ENCODE results near the gene C19orf81.
A peak's percentile ranks its signal among the peaks of the same experiment; 100 is the strongest.

C19orf81 gene

DNA sequence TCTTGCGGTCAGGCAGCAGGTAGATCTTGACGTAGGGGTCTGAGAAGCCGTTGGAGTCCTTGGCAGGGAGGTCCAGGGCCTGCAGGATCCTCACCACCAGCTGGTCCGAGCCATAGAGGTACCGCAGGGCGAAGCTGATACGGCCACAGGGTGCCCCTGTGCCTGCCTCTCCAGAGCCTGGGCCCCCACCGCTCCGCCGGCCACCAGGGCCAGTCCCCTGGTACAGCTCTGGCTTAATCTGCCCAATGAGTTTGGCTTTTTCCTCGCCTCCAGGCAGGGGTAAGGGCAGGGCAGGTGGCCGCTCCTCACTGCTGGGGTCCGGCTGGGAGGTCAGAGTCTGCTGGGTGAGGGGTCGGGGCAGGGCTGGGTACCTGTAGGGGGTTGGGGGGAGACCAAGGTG, 19.4 kb upstream of the C19orf81 start:
- no peak for DNase-seq

DNA sequence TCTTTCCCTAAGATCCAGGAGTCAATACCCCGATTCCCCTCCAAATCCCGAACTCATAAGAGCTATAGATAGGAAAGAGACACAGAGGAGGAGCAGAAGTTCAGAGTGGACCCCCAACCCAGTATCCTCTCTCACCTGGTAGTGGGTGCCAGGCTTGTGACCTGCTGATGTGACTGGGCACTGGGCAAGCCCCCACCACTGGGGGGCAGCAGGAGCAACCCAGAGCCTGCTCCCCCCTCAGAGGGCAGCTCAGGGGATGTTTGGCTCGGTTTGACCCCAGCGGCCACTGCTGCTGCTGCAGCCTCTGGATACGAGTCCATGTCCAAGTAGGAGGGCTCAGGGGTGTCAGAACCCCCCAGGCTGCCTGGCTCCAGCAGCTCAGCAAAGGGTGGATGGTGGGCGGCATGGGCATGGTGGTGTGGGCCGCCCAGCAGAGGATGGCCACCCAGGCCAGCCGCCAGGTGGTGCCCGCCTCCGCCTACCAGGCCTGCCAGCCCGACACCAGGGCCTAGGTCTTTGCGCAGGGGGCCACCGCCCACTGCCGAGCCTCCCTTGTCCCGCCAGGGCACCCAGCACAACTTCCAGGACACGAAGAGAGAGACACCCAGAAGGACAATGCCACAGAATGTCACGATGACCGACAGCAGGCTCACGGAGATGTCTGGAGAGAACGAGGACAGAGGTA, 17.0 kb upstream of the C19orf81 start:
- no peak for DNase-seq

DNA sequence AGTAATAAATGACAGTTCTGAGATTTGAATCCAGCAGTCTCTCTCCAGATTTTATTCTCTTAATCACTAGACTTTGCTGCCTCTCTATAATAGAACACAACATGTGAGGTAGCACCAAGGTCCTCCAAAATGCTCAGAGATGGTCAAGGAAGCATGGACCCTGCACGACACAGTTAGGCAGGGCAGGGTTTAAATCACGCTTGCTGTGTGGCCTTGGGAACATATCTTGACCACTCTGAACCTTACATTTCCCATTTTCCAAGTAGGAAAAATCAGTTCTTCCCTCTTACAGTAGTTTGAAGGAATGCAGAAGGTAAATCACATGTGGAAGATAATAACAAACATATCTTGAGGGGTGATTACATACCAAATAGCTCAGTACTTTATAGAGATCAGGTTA, 15.9 kb upstream of the C19orf81 start:
- DNase-seq: no peak

DNA sequence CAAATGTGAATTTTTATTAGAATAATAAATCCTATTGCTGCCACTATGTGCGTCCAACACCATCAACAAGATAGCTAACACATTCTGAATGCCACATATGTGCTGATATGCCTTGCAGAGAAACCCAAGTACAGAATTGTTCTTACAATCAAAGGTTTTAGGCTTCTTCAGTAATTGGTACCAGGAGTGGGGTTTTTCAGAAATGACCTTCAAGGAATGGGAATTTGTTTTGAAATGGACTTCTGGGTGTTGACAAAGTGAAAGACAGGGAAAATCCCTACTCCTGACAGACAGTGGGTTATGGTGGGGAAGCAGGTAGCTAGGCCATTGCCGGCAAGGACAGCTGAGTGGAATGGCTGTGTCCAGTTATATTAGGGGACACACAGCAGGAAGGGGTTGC, 15.3 kb upstream of the C19orf81 start:
- DNase-seq: no peak

DNA sequence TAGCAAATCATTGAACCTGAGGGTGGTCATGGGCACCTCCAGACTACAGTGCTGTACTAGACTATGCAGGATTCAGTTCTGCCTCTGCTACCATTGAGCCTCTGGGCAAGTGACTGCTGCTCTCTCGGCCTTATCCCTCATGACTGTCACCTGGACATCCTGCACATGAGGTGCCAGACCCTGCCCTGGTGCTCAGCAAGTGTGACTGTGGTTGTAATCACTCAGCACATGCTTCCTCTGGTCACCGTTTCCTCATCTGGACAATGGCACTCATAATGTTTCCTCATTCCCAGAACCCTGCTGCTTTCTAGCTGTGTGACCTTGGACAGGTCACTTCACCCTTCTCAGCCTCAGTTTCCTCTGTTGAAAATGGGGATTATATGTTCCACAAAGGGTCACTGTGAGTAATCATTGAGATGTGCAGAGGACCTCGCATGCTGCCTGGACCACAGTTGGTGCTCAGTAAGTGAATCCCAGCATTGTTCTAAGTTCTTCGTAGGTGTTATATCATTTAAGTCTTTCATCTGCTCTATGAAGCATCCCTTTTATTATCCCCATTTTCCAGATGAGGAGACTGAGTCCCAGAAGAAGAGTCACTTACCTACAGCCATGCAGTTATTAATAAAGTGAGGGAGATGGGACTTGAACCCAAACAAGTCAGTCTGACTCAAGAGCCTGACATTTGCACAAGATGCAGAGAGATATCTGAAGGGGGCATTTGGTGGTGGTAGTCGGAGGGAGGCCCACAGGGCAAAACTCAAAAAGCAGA, 12.7 kb upstream of the C19orf81 start:
- no peak for DNase-seq

DNA sequence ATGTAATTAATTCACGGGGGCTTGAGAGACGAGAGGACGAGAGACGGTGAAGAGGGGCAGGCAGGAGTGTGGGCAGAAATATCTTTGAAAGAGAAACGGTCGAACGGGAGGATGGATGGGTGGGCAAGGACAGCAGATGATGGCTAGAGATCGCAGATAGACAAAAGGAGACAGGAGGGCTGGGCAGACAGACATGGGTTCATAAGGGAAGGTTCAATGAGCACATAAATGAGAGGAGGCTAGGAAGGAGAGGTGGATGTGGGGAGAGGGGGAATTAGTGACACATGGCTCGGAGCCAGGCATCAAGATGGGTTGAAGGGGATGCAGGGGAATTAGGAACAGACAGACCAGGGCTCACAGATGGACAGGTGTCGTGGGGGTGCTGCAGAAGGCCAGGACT, 10.6 kb upstream of the C19orf81 start:
- DNase-seq: no peak

DNA sequence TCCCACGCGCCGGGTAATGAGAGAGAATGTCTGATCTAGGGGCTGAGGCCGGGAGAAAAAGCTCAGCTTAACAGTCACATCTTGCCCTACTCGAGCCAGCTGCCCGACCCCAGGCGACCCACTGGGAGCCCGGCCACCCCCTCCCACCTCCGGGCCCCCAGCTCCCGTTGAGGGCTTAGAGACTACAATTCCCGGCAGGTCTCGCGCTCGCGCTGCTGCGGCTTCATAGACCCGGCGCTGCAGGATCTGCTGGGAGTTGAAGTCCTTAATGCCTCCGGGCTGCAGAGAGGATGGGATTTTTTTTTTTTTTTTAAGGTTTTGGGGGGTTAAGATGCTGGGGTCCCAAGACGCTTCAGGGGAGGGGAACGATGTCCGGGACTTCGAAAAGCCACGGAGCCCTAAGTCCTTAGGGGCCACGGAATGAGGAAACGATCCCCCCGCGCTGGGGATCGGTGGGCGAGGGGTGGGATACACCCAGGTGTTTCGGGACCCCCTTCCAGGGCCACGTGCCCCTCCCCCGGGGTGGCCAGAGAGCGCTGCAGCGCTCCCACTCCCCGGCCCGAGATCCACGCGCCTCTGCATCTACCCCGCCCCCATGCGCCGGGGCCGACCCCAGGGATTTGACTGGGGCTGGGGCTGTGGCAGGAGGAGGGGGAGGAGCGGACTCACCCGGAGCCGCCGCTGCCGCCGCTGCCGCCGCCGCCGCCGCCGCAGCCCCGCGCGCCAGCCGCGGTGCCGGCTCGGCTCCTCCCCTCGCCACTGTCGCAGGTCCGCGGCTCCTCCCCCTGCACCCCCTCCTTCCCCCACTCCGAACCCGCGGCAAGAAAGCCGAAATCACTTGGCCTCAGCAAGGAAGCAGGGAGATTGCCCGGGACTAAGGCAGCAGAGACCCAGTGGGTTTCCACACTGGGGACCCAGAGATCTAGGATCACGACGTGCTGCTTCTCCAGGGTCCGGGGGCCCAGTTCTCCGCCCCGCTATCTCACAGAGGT, 9.8 kb upstream of the C19orf81 start, which contains the start of gene SYT3:
SYT3 (minus strand) TSS at position 761 of the 992 bp plus-strand sequence. CDS start 2,470 bp downstream, outside the sequence.
- no peak for DNase-seq

DNA sequence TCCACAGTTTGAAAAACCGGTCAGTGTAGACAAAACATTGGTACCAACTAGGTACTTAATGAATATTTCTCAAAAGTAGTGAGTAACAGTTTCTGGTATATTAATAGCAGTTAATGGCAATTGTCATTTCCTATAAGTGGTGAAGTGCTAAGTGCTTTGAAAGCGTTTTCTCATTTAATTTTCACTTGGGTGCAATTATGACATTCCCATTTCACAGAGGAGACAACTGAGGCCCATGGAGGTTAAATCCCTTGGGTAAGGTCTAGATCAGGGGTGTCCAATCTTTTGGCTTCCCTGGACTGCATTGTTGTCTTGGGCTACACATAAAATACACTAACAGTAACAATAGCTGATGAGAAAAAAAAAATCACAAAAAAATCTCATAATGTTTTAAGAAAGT, 8.9 kb upstream of the C19orf81 start:
- no peak for DNase-seq

DNA sequence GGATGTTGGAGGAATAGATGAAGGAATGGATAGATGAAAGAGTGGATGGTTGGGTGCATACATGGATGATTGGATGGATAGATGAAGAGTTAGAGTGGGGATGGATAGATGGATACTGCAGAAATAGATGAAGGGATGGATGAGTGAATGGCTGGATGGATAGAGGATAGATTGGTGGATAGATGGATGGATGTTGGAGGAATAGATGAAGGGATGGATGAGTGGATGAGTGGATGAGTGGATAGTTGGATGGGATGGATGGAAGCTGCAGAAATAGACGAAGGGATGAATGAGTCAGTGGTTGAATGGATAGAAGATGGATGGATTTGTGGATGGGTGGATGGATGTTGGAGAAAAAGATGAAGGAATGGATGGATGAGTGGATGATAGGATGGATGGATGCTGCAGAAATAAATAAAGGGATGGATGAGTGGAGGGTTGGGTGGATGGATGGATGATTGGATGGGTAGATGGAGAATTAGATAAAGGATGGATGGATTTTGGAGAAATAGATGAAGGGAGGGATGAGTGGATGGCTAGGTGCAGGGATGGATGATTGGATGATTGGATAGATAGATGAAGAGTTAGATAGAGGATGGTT, 4.8 kb upstream of the C19orf81 start:
- no peak for DNase-seq

DNA sequence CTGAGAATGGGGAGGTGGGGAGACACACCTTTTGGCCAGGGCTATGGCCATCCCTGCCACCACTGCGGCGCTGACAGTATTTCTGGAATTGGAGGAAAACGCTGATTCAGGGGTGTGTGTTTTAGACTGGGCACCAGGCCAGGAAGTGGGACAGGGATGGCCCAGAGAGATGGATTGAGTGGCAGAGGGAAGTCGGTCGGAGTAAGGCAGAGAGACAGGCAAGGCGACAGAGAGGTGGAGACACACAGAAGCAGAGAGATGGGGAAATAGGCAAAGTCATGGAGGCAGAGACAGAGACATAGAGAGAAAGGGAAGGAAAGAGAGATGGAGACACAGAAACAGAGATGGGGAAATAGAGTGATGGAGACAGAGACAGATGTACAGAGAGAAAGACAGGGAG, 4.1 kb upstream of the C19orf81 start:
- no peak for DNase-seq

DNA sequence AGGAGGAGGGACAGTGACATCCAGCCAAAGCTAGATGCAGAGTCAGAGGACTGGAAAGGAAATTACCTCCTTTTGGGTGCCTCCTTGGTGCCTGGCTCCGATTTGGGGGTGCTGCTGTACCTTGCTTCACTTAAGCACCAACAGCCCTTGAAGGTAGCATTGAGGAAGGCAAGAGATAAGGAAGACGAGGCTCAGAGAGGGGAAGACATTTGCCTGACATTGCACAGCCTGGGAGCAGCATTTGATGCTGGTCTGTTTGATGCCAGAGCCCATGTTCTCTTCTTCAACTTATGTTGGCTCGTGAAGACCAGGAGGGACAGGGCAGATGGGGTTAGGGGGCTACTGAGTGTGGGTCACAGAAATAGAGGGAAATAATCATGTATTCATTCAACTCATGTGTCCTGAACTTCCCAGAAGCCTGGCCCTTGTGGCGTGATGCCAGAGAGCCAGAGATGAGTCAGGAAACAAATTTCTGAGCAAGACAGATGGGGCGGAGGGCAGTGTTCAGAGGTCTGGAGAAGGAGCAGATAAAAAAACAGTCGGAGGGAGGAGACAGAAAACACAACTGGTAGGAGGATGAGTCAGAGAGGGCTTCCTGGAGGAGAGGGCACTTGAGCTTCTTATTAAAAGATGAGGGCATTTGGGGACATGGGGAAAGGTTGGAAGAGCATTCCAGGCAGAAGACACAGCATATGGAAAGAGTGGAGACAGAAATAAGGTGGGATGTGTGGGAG, 3.0 kb upstream of the C19orf81 start:
- no peak for DNase-seq

DNA sequence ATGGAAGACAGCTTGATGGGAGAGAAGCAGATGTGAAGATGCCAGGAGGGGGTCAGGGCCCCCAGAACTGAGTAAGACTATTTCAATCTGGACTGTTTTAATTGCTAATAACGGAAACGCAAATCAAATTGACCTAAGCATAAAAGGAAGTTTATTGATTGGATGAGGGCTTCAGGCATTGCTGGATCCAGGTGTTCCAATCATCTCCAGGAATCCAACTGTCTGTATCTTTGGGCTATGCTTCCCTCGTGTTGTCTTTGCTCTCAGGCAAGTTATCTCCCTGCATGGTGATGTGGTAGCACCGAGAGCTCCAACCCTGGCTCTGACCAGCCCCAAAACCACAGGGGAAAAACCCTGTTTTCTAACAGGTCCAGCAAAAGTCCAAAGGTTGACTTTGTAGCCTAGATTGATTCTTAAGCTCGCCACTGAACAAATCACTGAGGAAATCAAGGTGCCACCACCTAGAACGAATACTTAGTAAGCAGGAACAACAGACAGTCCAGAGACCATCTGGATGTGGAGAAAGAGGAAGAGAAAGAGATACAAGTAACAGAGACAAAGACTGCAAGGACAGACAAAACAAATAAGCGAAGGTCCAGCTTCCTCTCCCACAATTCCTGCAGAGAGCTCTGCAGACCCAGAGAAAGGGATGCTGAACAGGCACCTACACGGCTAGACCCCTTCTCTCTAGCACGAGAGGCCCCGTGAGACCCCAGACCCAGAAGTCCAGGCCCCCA, 1.2 kb upstream of the C19orf81 start:
- DNase-seq: no peak

DNA sequence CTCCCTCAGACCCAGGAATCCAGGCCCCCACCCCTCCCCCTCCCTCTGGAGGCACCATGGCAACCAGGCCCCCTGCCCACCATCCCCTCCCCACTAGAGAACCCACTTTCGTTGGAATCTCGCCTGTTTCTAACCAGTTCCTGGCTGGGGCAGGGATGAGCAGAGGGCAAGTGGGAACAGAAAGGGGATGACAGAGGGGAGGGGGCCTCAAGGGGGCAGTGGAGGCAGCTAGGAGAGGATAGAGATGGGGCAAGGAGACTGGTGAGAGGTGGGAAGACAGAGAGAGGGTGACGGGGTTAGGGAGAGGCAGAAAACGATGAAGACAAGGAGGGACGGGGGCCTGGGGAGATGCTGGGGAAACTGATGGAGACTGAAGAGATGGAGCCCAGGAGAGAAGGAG, 586 bp upstream of the C19orf81 start:
- no peak for DNase-seq

DNA sequence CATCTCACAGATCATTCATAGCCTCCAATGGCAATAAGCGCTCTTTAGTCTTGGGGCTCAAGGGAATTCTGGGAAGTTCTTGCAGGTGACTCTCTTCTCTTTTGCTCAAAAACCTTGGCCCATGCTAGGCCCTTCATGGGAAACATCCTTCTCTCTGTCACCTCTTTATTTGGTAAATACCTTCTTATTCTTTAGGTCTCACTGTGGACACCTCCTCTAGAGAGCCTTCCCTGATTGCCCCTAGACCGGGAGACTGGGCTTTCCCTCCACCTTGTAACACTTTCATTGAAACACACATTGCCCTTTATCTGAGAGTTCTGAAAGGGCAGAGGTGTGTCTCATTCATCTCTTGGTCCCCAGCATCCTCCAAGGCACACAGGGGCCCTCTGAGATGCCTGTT, 1.9 kb downstream of the C19orf81 start:
- DNase-seq: no peak

DNA sequence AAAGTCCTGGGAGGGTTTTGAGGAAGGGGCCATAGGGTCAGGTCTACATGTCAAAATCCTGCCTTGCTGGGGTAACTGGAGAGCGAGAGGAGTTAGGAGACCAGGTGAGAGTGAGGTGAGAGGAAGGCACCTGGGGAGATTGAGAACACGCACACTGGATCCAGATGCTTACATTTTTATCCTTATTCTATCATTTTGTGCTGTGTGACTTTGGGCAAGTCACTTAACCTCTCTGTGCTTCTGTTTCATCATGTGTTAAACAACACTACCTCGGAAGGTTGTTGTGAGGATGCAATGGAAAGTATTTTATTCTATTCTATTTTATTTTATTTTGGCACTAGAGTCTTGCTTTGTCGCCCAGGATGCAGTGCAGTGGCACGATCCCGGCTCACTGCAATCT, 3.5 kb downstream of the C19orf81 start:
- DNase-seq: no peak

DNA sequence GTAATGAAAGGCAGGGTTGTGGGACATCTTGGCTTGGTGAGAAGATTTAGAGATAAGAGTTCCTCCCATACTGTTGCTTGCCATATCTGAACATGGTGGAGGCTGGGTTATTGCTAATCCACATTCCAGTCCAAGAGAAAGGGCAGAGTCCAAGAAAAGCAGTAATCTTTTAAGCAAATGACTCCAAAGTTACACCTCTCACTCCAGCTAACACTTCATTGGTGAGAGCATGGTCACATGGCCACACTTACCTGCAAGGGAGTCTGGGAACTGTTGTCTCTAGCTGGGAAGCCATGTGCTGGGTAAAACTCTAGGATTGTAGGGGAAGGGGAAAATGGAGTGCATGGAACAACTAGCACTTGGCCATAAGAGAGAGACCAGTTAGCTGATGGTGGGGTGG, 5.6 kb downstream of the C19orf81 start:
- no peak for DNase-seq

DNA sequence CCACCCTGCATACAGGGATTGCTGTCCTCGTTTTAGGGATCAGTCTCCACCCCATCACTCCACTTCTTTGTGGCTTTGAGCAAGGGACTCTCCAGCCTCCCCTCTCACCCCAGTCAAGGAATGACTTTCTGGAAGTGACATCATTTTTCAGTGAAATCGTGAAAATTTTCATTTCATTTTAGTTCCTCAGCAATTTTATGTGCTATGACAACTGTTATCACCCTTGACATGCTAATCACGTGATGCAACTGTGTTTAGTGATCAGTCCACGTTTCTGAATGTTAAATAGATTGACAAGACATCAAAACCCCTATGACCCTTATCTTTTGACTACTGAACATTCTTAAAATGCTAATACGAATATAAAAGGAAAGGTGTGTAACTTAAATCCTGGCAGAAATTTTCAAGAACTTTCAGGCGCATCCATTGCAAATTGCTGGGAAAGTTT, 8.0 kb downstream of the C19orf81 start:
- no peak for DNase-seq

DNA sequence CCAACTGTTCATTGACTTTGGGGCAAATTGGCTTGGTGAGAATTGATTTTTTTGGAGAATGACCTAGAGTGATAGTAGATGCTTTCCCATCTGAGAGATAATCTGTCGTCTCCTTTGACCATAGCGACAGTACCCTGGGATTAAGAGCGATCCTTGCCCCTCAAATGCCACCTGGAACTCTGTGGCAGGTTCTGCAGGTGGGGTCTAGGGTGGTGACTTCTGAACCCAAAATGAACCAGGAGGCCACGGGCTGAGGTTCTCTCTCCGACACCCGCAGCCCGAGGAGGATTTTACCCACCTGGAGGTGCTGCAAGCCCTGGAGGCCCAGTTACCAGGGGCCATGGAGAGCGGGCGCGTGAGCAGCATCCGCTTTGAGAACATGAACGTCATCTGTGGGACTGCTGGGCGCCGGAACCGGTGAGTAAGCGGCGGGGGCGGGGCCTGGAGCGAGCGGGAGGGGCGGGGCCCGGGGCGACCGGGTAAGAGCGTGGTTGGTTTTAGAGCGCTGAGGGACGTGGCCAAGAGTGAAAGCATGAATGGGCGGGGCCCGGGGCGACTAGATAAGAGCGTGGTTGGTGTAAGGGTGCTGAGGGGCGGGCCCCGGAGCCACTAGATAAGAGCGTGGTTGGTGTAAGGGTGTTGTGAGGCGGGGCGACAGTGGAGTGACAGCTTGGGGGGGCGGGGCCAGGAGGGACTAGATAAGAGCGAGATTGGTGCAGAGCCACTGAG, 8.6 kb downstream of the C19orf81 start:
- DNase-seq: peak; percentile 47 to 66 (median 58)

DNA sequence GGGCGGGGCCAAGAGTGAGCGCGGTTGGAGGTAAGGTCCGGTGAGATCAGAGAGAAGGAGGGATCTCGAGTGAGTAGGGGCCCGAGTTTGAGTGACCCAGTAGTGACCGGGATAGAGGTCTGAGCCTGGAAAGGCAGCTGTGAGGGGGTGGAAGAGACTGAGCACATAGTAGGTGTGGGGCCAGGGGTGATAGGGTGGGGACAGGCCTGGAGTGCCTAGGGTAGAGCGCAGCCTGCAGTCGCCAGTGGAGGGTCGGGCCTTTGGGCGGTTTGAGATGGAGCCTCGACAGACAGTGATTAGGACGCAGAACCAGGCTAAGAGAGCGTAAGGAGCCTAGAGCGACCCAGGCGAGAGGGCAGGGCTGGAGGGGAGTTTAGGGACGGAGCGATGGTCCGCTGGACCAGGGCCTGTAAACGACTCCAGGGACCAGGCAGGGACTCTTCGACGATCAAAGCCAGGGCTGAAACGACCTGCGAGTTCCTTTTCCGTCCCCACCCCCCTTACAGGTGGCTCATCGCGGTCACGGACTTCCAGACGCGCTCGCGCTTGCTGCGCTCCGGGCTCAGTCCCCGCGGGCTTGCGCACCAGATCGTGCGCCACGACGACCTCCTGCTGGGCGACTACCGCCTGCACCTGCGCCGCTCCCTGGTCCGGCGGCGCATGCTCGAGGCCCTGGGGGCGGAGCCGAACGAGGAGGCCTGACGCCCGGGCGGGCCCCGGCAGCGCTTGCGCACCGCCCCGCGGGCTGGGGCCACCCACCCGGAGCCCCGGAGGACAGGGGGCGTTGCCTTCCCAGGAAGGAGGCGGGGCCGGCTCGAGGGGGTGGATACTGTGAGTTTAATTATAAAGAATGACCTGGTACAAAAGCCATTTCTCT, 9.4 kb downstream of the C19orf81 start:
- DNase-seq: peak in 1 of 4 experiments; percentile 18

Data from activated CD4-positive, CD25-positive, alpha-beta regulatory T cell (primary cell).